HEK293T (cell line): ENCODE measurements around the gene EPHB2.

ENCODE experiments used
- BHLHE40 ChIP-seq: fragments of 450-650 bp; IDR thresholded peaks from 2 replicates; pipeline ENCODE4 v1.6.1; 2016; ENCODE audit warnings: mild to moderate bottlenecking, moderate library complexity, borderline replicate concordance
- ELF4 ChIP-seq: fragments of 450-650 bp; IDR thresholded peaks from 2 replicates; pipeline ENCODE4 v1.6.1; 2017; ENCODE audit warnings: antibody characterized with exemption
- FOXK2 ChIP-seq: fragments of 450-650 bp; IDR thresholded peaks from 2 replicates; pipeline ENCODE4 v1.6.1; 2016; ENCODE audit warnings: mild to moderate bottlenecking
- FOXM1 ChIP-seq: fragments of 450-650 bp; IDR thresholded peaks from 2 replicates; pipeline ENCODE4 v1.6.1; 2017; ENCODE audit warnings: mild to moderate bottlenecking, borderline replicate concordance
- SUZ12 ChIP-seq: fragments of 450-650 bp; IDR thresholded peaks from 2 replicates; pipeline ENCODE4 v1.6.1; 2016; ENCODE audit warnings: mild to moderate bottlenecking
- TARDBP ChIP-seq: fragments of 450-650 bp; IDR thresholded peaks from 2 replicates; pipeline ENCODE4 v1.6.1; 2016
- ZNF384 ChIP-seq: fragments of 450-650 bp; IDR thresholded peaks from 2 replicates; pipeline ENCODE4 v1.6.1; 2016

- no peak for TF ChIP-seq FOXK2
- TF ChIP-seq SUZ12, result no peak
- TF ChIP-seq FOXM1, result no peak
- TF ChIP-seq BHLHE40, result no peak
- no peak for TF ChIP-seq ZNF384
- TF ChIP-seq TARDBP, result no peak
- no peak for TF ChIP-seq ELF4
Observed at GRCh38 chr1:22959545-22960360, 249.1 kb downstream of the EPHB2 start.
